Mesenchymal stem cell (in vitro differentiated cells and primary cell): ENCODE results near the gene AOC3.

Experiments used
- DNase-seq: peaks from one replicate; pipeline ENCODE4 v3.0.0-alpha.2; 2013
- H2AFZ ChIP-seq: one replicate; pipeline ENCODE4 v1.6.1; 2013; ENCODE audit warnings: low read depth, mild to moderate bottlenecking, control low read depth, inconsistent platforms, low read length, moderate library complexity
- H2AK5ac ChIP-seq: 2 replicates; pipeline ENCODE4 v1.6.1; 2013; ENCODE audit warnings: low read length, moderate library complexity, mild to moderate bottlenecking, inconsistent platforms; ENCODE audit not compliant: severe bottlenecking
- H2BK120ac ChIP-seq: one replicate; pipeline ENCODE4 v1.6.1; 2013; ENCODE audit warnings: low read depth, mild to moderate bottlenecking, inconsistent platforms, low read length, moderate library complexity
- H2BK12ac ChIP-seq, 2 experiments: one replicate each; pipeline ENCODE4 v1.6.1; 2013; ENCODE audit warnings: inconsistent platforms in 2 of 2, low read length in 2 of 2, mild to moderate bottlenecking in 2 of 2, moderate library complexity in 2 of 2, control low read depth in 1 of 2
- H2BK15ac ChIP-seq: one replicate; pipeline ENCODE4 v1.6.1; 2013; ENCODE audit warnings: mild to moderate bottlenecking, low read depth, inconsistent platforms; ENCODE audit not compliant: poor library complexity, severe bottlenecking
- H2BK5ac ChIP-seq: 2 replicates; pipeline ENCODE4 v1.6.1; 2013; ENCODE audit warnings: low read depth, mild to moderate bottlenecking, low read length, control low read depth, inconsistent platforms; ENCODE audit not compliant: poor library complexity, severe bottlenecking
- H3K14ac ChIP-seq, 2 experiments: one replicate each; pipeline ENCODE4 v1.6.1; 2013; ENCODE audit warnings: inconsistent platforms in 2 of 2, low read length in 2 of 2, control low read depth in 1 of 2, mild to moderate bottlenecking in 1 of 2, moderate library complexity in 1 of 2
- H3K18ac ChIP-seq, 2 experiments: one replicate each; pipeline ENCODE4 v1.6.1; 2013; ENCODE audit warnings: inconsistent platforms in 2 of 2, low read length in 2 of 2, control low read depth in 1 of 2, low read depth in 1 of 2, mild to moderate bottlenecking in 1 of 2
- H3K23ac ChIP-seq, 2 experiments: one replicate each; pipeline ENCODE4 v1.6.1; 2013; ENCODE audit warnings: inconsistent platforms in 2 of 2, low read length in 2 of 2, mild to moderate bottlenecking in 2 of 2, moderate library complexity in 2 of 2, control low read depth in 1 of 2
- H3K27ac ChIP-seq: 2 replicates; pipeline ENCODE4 v1.5.1; 2013; ENCODE audit warnings: mild to moderate bottlenecking, moderate library complexity, low read length, control low read depth, inconsistent platforms; ENCODE audit not compliant: poor library complexity, severe bottlenecking
- H3K27me3 ChIP-seq, 2 experiments: 2 replicates each; pipeline versions ENCODE4 v1.6.1 to v1.7.0; 2013; ENCODE audit warnings: low read length in 2 of 2, mild to moderate bottlenecking in 2 of 2, moderate library complexity in 2 of 2, control low read depth in 1 of 2, inconsistent platforms in 1 of 2; ENCODE audit not compliant: control insufficient read depth in 1 of 2, insufficient read depth in 1 of 2
- H3K36me3 ChIP-seq, 2 experiments: 2 replicates each; pipeline versions ENCODE4 v1.6.1 to v1.7.0; 2013; ENCODE audit warnings: low read length in 2 of 2, control low read depth in 1 of 2, inconsistent platforms in 1 of 2, low read depth in 1 of 2, mild to moderate bottlenecking in 1 of 2; ENCODE audit not compliant: insufficient read depth in 2 of 2, control insufficient read depth in 1 of 2
- H3K4ac ChIP-seq, 2 experiments: one replicate each; pipeline ENCODE4 v1.6.1; 2013; ENCODE audit warnings: inconsistent platforms in 2 of 2, low read length in 2 of 2, mild to moderate bottlenecking in 2 of 2, moderate library complexity in 2 of 2, control low read depth in 1 of 2, low read depth in 1 of 2
- H3K4me1 ChIP-seq: 2 replicates; pipeline ENCODE4 v1.6.1; 2013; ENCODE audit warnings: low read depth, low read length, control low read depth; ENCODE audit not compliant: control insufficient read depth, insufficient read depth
- H3K4me2 ChIP-seq: 2 replicates; pipeline ENCODE4 v1.6.1; 2013; ENCODE audit warnings: low read length, mild to moderate bottlenecking, inconsistent platforms; ENCODE audit not compliant: poor library complexity, severe bottlenecking
- H3K4me3 ChIP-seq, 2 experiments: 2 replicates each; pipeline versions ENCODE4 v1.5.1 to v1.7.0; 2013; ENCODE audit warnings: low read length in 2 of 2, mild to moderate bottlenecking in 2 of 2, control low read depth in 1 of 2, low read depth in 1 of 2; ENCODE audit not compliant: insufficient read depth in 1 of 2
- H3K79me1 ChIP-seq: replicated peaks from 2 replicates; pipeline ENCODE4 v1.6.1; 2013; ENCODE audit warnings: mild to moderate bottlenecking, control low read depth, low read length, inconsistent platforms; ENCODE audit not compliant: poor library complexity, severe bottlenecking
- H3K9ac ChIP-seq: 2 replicates; pipeline ENCODE4 v1.7.0; 2013; ENCODE audit warnings: mild to moderate bottlenecking, low read length, moderate library complexity
- H3K9me3 ChIP-seq: 2 replicates; pipeline ENCODE4 v1.7.0; 2013; ENCODE audit warnings: mild to moderate bottlenecking, low read length; ENCODE audit not compliant: control insufficient read depth
- H4K8ac ChIP-seq: one replicate; pipeline ENCODE4 v1.6.1; 2013; ENCODE audit warnings: inconsistent platforms, mild to moderate bottlenecking, low read length, moderate library complexity
- H4K91ac ChIP-seq: one replicate; pipeline ENCODE4 v1.6.1; 2013; ENCODE audit warnings: mild to moderate bottlenecking, low read length, inconsistent platforms
- WGBS: methylation state at CpG from one replicate; pipeline ENCODE4 v1.1.7; 2013; ENCODE audit warnings: mixed read lengths; 5-methylcytosine and 5-hydroxymethylcytosine counted together

Gene AOC3

GRCh38 chr17:42852351-42852750, 1.4 kb downstream of the AOC3 start:
- Histone ChIP-seq H2AK5ac (no peak overlapping the region), H3K9ac (no peak overlapping the region), H3K18ac (no peak overlapping the region), H4K91ac (no peak overlapping the region), H2AFZ (no peak overlapping the region), H3K9me3 (no peaks in the 10 kb centered on the region), H3K4me2 (no peak overlapping the region), H3K4me1 (peaks cover 11% of the 10 kb centered on the region), H3K4ac (no peak overlapping the region), H3K23ac (no peak overlapping the region), H3K4me3 (no peak overlapping the region), H3K36me3 (no peaks in the 10 kb centered on the region), H3K14ac (no peak overlapping the region), H4K8ac (no peak overlapping the region), H2BK5ac (no peak overlapping the region), H2BK12ac (no peak overlapping the region), H3K79me1 (no peaks in the 10 kb centered on the region), H2BK15ac (no peak overlapping the region), H3K27ac (no peak overlapping the region), H2BK120ac (no peak overlapping the region), H3K27me3 (peaks cover 13 to 31% of the 10 kb centered on the region in 2 experiments)
- WGBS = 90% methylated on average over 15 of the region's 15 CpGs
- DNase-seq = no peak

- no peak overlapping the region for H3K4me3 ChIP-seq
- no peak overlapping the region for H3K14ac ChIP-seq
- H3K36me3 ChIP-seq = no peaks in the 10 kb centered on the region
- H3K18ac ChIP-seq = no peak overlapping the region
- no peak overlapping the region for H2BK12ac ChIP-seq
- no peak overlapping the region for H3K4ac ChIP-seq
- no peak overlapping the region for H2AK5ac ChIP-seq
- WGBS = 73% methylated on average over 4 of the region's 4 CpGs
- H3K27ac ChIP-seq = no peak overlapping the region
- peaks cover 11% of the 10 kb centered on the region for H3K4me1 ChIP-seq
- no peak overlapping the region for H3K4me2 ChIP-seq
- no peaks in the 10 kb centered on the region for H3K79me1 ChIP-seq
- no peak overlapping the region for H2BK5ac ChIP-seq
- no peaks in the 10 kb centered on the region for H3K9me3 ChIP-seq
- no peak overlapping the region for H3K23ac ChIP-seq
- no peak overlapping the region for H2BK15ac ChIP-seq
- H2AFZ ChIP-seq = no peak overlapping the region
- H3K27me3 ChIP-seq = peaks cover 13 to 31% of the 10 kb centered on the region in 2 experiments
- no peak overlapping the region for H2BK120ac ChIP-seq
- DNase-seq = no peak
- H4K91ac ChIP-seq = no peak overlapping the region
- no peak overlapping the region for H4K8ac ChIP-seq
- no peak overlapping the region for H3K9ac ChIP-seq
Measured at GRCh38 chr17:42853004-42853403, 2.0 kb downstream of the AOC3 start.

- WGBS = 94% methylated on average over 5 of the region's 5 CpGs
Measured at GRCh38 chr17:42853597-42853967, 2.6 kb downstream of the AOC3 start.

GRCh38 chr17:42853968-42854790, 3.2 kb downstream of the AOC3 start:
- Histone ChIP-seq H3K4me3 (no peak overlapping the region), H3K27me3 (peaks cover 9 to 31% of the 10 kb centered on the region in 2 experiments), H3K36me3 (no peaks in the 10 kb centered on the region), H2BK12ac (no peak overlapping the region), H3K4ac (no peak overlapping the region), H2AK5ac (no peak overlapping the region), H3K27ac (no peak overlapping the region), H3K4me2 (no peak overlapping the region), H3K79me1 (no peaks in the 10 kb centered on the region), H4K8ac (no peak overlapping the region), H2AFZ (no peak overlapping the region), H3K14ac (no peak overlapping the region), H2BK15ac (no peak overlapping the region), H3K4me1 (peaks cover 4% of the 10 kb centered on the region), H3K18ac (no peak overlapping the region), H3K23ac (no peak overlapping the region), H2BK120ac (no peak overlapping the region), H4K91ac (no peak overlapping the region), H2BK5ac (no peak overlapping the region), H3K9me3 (no peaks in the 10 kb centered on the region), H3K9ac (no peak overlapping the region)
- no peak for DNase-seq
- WGBS = 89% methylated on average over 15 of the region's 15 CpGs

More at GRCh38 chr17:42853597-42853967, 2.6 kb downstream of the AOC3 start:
- Histone ChIP-seq H3K4me1 (peaks cover 9% of the 10 kb centered on the region), H3K9ac (no peak overlapping the region), H3K4ac (no peak overlapping the region), H3K79me1 (no peaks in the 10 kb centered on the region), H3K23ac (no peak overlapping the region), H4K91ac (no peak overlapping the region), H2AK5ac (no peak overlapping the region), H2BK5ac (no peak overlapping the region), H2BK15ac (no peak overlapping the region), H3K9me3 (no peaks in the 10 kb centered on the region), H3K27me3 (peaks cover 13 to 31% of the 10 kb centered on the region in 2 experiments), H3K4me2 (no peak overlapping the region), H2AFZ (no peak overlapping the region), H4K8ac (no peak overlapping the region), H3K27ac (no peak overlapping the region), H3K18ac (no peak overlapping the region), H2BK12ac (no peak overlapping the region), H3K14ac (no peak overlapping the region), H3K4me3 (no peak overlapping the region), H2BK120ac (no peak overlapping the region), H3K36me3 (no peaks in the 10 kb centered on the region)
- no peak for DNase-seq
